H9 (cell line): ENCODE data around the gene TBC1D5. TPM values are rescaled to one million over a fixed set of nuclear protein-coding genes. Genes with fewer than 3 reads are reported as not detected.
"Not testable (repeated sequence)": the region's sequence is repeated elsewhere in the genome, so short reads cannot be mapped to it uniquely, and the experiment has no call there.

ENCODE experiments used
- DNase-seq: peaks from one replicate; pipeline ENCODE4 v3.0.0-alpha.2; 2017
- H2AFZ ChIP-seq: one replicate; pipeline ENCODE4 v1.6.1; 2013; ENCODE audit warnings: mild to moderate bottlenecking, low read length, control low read depth, moderate library complexity
- H2AK5ac ChIP-seq: 2 replicates; pipeline ENCODE4 v1.6.1; 2013; ENCODE audit warnings: low read length, control low read depth, mixed read lengths; ENCODE audit not compliant: insufficient read length
- H2BK120ac ChIP-seq: one replicate; pipeline ENCODE4 v1.6.1; 2013; ENCODE audit warnings: low read depth, mild to moderate bottlenecking, low read length, control low read depth, inconsistent platforms; ENCODE audit not compliant: poor library complexity, severe bottlenecking
- H2BK12ac ChIP-seq: 2 replicates; pipeline ENCODE4 v1.6.1; 2013; ENCODE audit warnings: low read length, control low read depth, mixed read lengths, low read depth; ENCODE audit not compliant: insufficient read length
- H2BK15ac ChIP-seq: 2 replicates; pipeline ENCODE4 v1.6.1; 2013; ENCODE audit warnings: low read depth, low read length, control low read depth
- H2BK20ac ChIP-seq: one replicate; pipeline ENCODE4 v1.6.1; 2013; ENCODE audit warnings: low read depth, mild to moderate bottlenecking, low read length, control low read depth, inconsistent platforms; ENCODE audit not compliant: poor library complexity, severe bottlenecking
- H2BK5ac ChIP-seq: 2 replicates; pipeline ENCODE4 v1.6.1; 2013; ENCODE audit warnings: low read length, control low read depth, mixed read lengths; ENCODE audit not compliant: insufficient read length
- H3K14ac ChIP-seq: 2 replicates; pipeline ENCODE4 v1.6.1; 2013; ENCODE audit warnings: low read length, control low read depth; ENCODE audit not compliant: insufficient read depth
- H3K18ac ChIP-seq: 2 replicates; pipeline ENCODE4 v1.6.1; 2013; ENCODE audit warnings: low read depth, mild to moderate bottlenecking, mixed read lengths, low read length, control low read depth; ENCODE audit not compliant: insufficient read length
- H3K23ac ChIP-seq: 2 replicates; pipeline ENCODE4 v1.6.1; 2013; ENCODE audit warnings: low read length, control low read depth, mixed read lengths, low read depth; ENCODE audit not compliant: insufficient read length
- H3K23me2 ChIP-seq: 2 replicates; pipeline ENCODE4 v1.6.1; 2013; ENCODE audit warnings: low read depth, mild to moderate bottlenecking, mixed read lengths, low read length, control low read depth; ENCODE audit not compliant: insufficient read length, poor library complexity, severe bottlenecking
- H3K27ac ChIP-seq: 2 replicates; pipeline ENCODE4 v1.5.1; 2013; ENCODE audit warnings: low read length, control low read depth, mixed read lengths, low read depth; ENCODE audit not compliant: insufficient read length
- H3K27me3 ChIP-seq: 2 replicates; pipeline ENCODE4 v1.6.1; 2013; ENCODE audit warnings: low read length, control low read depth, inconsistent platforms; ENCODE audit not compliant: insufficient read depth
- H3K4ac ChIP-seq: 2 replicates; pipeline ENCODE4 v1.6.1; 2013; ENCODE audit warnings: low read depth, mild to moderate bottlenecking, control low read depth, inconsistent platforms, low read length, moderate library complexity
- H3K4me1 ChIP-seq: 2 replicates; pipeline ENCODE4 v1.6.1; 2013; ENCODE audit warnings: low read length, control low read depth, inconsistent platforms; ENCODE audit not compliant: insufficient read depth
- H3K4me2 ChIP-seq: 2 replicates; pipeline ENCODE4 v1.6.1; 2013; ENCODE audit warnings: low read length, control low read depth, mixed read lengths; ENCODE audit not compliant: insufficient read length, insufficient read depth
- H3K56ac ChIP-seq: 2 replicates; pipeline ENCODE4 v1.6.1; 2013; ENCODE audit warnings: low read depth, mild to moderate bottlenecking, mixed read lengths, low read length, control low read depth; ENCODE audit not compliant: insufficient read length
- H3K79me1 ChIP-seq: 2 replicates; pipeline ENCODE4 v1.6.1; 2013; ENCODE audit warnings: low read depth, mild to moderate bottlenecking, moderate library complexity, low read length, control low read depth, inconsistent platforms; ENCODE audit not compliant: insufficient read depth, poor library complexity, severe bottlenecking
- H3K79me2 ChIP-seq: 2 replicates; pipeline ENCODE4 v1.6.1; 2013; ENCODE audit warnings: low read length, control low read depth, inconsistent platforms; ENCODE audit not compliant: insufficient read depth
- H3K9ac ChIP-seq: 2 replicates; pipeline ENCODE4 v1.6.1; 2013; ENCODE audit warnings: low read length, control low read depth, mixed read lengths; ENCODE audit not compliant: insufficient read length; ENCODE audit errors: extremely low read depth
- H3K9me3 ChIP-seq: one replicate; pipeline ENCODE4 v1.6.1; 2013; ENCODE audit warnings: low read depth, low read length, inconsistent platforms; ENCODE audit not compliant: control insufficient read depth
- H3T11ph ChIP-seq: one replicate; pipeline ENCODE4 v1.6.1; 2013; ENCODE audit warnings: mild to moderate bottlenecking, low read length, control low read depth, inconsistent platforms
- H4K20me1 ChIP-seq: one replicate; pipeline ENCODE4 v1.6.1; 2013; ENCODE audit not compliant: control insufficient read depth, insufficient read length, insufficient read depth
- H4K5ac ChIP-seq: 2 replicates; pipeline ENCODE4 v1.6.1; 2013; ENCODE audit warnings: low read depth, mild to moderate bottlenecking, mixed read lengths, low read length, control low read depth; ENCODE audit not compliant: insufficient read length
- H4K8ac ChIP-seq: replicated peaks from 2 replicates; pipeline ENCODE4 v1.6.1; 2013; ENCODE audit warnings: low read length, control low read depth, mixed read lengths, low read depth; ENCODE audit not compliant: insufficient read length
- H4K91ac ChIP-seq: 2 replicates; pipeline ENCODE4 v1.6.1; 2013; ENCODE audit warnings: low read depth, mild to moderate bottlenecking, moderate library complexity, mixed read lengths, low read length, control low read depth; ENCODE audit not compliant: insufficient read length
- H3K27ac Mint-ChIP-seq, 3 experiments: 2 replicates in 2 of 3; 3 replicates in 1 of 3; pipeline ENCODE4 v1.8.0; 2020 to 2021; ENCODE audit warnings: mixed read lengths in 3 of 3, mild to moderate bottlenecking in 1 of 3, moderate library complexity in 1 of 3
- H3K27me3 Mint-ChIP-seq: 2 replicates; pipeline ENCODE4 v1.8.0; 2021; ENCODE audit warnings: low read depth, mild to moderate bottlenecking, moderate library complexity, mixed read lengths
- H3K36me3 Mint-ChIP-seq, 3 experiments: 2 replicates in 2 of 3; 3 replicates in 1 of 3; pipeline ENCODE4 v1.8.0; 2020 to 2021; ENCODE audit warnings: low read depth in 3 of 3, mixed read lengths in 3 of 3; ENCODE audit not compliant: insufficient read depth in 1 of 3
- H3K4me1 Mint-ChIP-seq, 2 experiments: 2 replicates each; pipeline ENCODE4 v1.8.0; 2020; ENCODE audit warnings: mixed read lengths in 2 of 2
- H3K4me3 Mint-ChIP-seq, 2 experiments: 2 replicates in 1 of 2; 3 replicates in 1 of 2; pipeline ENCODE4 v1.8.0; 2020 to 2021; ENCODE audit warnings: mild to moderate bottlenecking in 2 of 2, mixed read lengths in 2 of 2, moderate library complexity in 1 of 2
- H3K9me3 Mint-ChIP-seq, 2 experiments: 2 replicates in 1 of 2; 3 replicates in 1 of 2; pipeline ENCODE4 v1.8.0; 2020; ENCODE audit warnings: mild to moderate bottlenecking in 2 of 2, mixed read lengths in 2 of 2, moderate library complexity in 1 of 2
- CTCF ChIP-seq: fragments of 200-600 bp; sonication (generic); conservative IDR thresholded peaks from 3 replicates; pipeline ENCODE4 v1.8.0; 2021; ENCODE audit warnings: antibody characterized with exemption, mild to moderate bottlenecking
- whole genome bisulfite sequencing: extraction: QIAGEN DNeasy Blood & Tissue Kit; methylation state at CpG from one replicate; pipeline ENCODE4 v1.1.7; 2013; ENCODE audit warnings: missing lambda C conversion rate, low lambda C conversion rate, mixed read lengths; ENCODE audit not compliant: insufficient read length; ENCODE audit errors: extremely low coverage; 5-methylcytosine and 5-hydroxymethylcytosine counted together
- total RNA-seq: library from RNA; stranded (reverse); gene quantifications from 2 replicates; pipeline ENCODE4 v1.2.1, GENCODE V29; 2021

Gene TBC1D5
- total RNA-seq, 1 experiment from 2014 or later = 25.0 TPM

- Histone ChIP-seq H3K9me3 (no peaks in the 10 kb centered on the region), H3T11ph (no peak overlapping the region), H3K9ac (no peak overlapping the region), H2BK5ac (no peak overlapping the region), H3K23ac (no peak overlapping the region), H3K4me1 (no peaks in the 10 kb centered on the region), H3K18ac (no peak overlapping the region), H2BK15ac (no peak overlapping the region), H4K8ac (no peak overlapping the region), H4K20me1 (no peaks in the 10 kb centered on the region), H3K27me3 (no peaks in the 10 kb centered on the region), H4K5ac (no peak overlapping the region), H3K14ac (no peak overlapping the region), H3K27ac (no peak overlapping the region), H2AFZ (no peak overlapping the region), H3K56ac (no peak overlapping the region), H3K4me2 (no peak overlapping the region), H2BK20ac (no peak overlapping the region), H3K79me1 (no peaks in the 10 kb centered on the region), H2BK12ac (no peak overlapping the region), H2AK5ac (no peak overlapping the region), H3K23me2 (no peaks in the 10 kb centered on the region), H4K91ac (no peak overlapping the region), H3K79me2 (no peaks in the 10 kb centered on the region), H3K4ac (no peak overlapping the region), H2BK120ac (no peak overlapping the region)
- no CpG with 5 or more reads among the region's 2 CpGs for WGBS
- Mint-ChIP-seq H3K9me3 (peaks cover 0 to 6% of the 10 kb centered on the region in 2 experiments; a peak in 4 of 5 replicates), H3K27ac (no peak overlapping the region), H3K4me3 (no peak overlapping the region), H3K36me3 (peaks cover 0 to 11% (median 0%) of the 10 kb centered on the region in 3 experiments; a peak in 3 of 7 replicates), H3K27me3 (no peaks in the 10 kb centered on the region), H3K4me1 (peaks cover 24 to 31% of the 10 kb centered on the region in 2 experiments)
- no peak for TF ChIP-seq CTCF
- DNase-seq = no peak
Measured at GRCh38 chr3:17535274-17535673, 207.2 kb downstream of the TBC1D5 start.

GRCh38 chr3:17532446-17532845, 210.0 kb downstream of the TBC1D5 start:
- H3K4me3 Mint-ChIP-seq = not testable (repeated sequence)

More at GRCh38 chr3:17532446-17532845, 210.0 kb downstream of the TBC1D5 start:
- H2BK120ac ChIP-seq, H3K9ac ChIP-seq, H4K91ac ChIP-seq, H3K4ac ChIP-seq, H2BK12ac ChIP-seq, H3K79me1 ChIP-seq, H3K4me2 ChIP-seq, H3K9me3 ChIP-seq, H3K9me3 Mint-ChIP-seq, H2BK15ac ChIP-seq, H3K23me2 ChIP-seq, H3T11ph ChIP-seq, H3K27me3 Mint-ChIP-seq, H3K27ac Mint-ChIP-seq, H2AK5ac ChIP-seq, H4K5ac ChIP-seq, H3K23ac ChIP-seq, H2BK20ac ChIP-seq, DNase-seq, H3K4me1 ChIP-seq, H2AFZ ChIP-seq, H4K8ac ChIP-seq, H2BK5ac ChIP-seq, H3K27ac ChIP-seq, H3K79me2 ChIP-seq, H4K20me1 ChIP-seq, H3K56ac ChIP-seq, H3K36me3 Mint-ChIP-seq, H3K14ac ChIP-seq, H3K27me3 ChIP-seq, H3K18ac ChIP-seq: not testable (repeated sequence)
- WGBS = no CpG with 5 or more reads among the region's 4 CpGs
- peaks cover 9 to 13% of the 10 kb centered on the region in 2 experiments for H3K4me1 Mint-ChIP-seq
